Measurements from ENCODE around the gene PARD3.

Gene PARD3

GRCh38 chr10:34679177-34679576, 135.9 kb downstream of the PARD3 start:
- DNase-seq, result no peak

- DNase-seq, result peak; percentile 15
These were observed 137.5 kb downstream of the PARD3 start for GRCh38 chr10:34677591-34677990.

- no peak for DNase-seq
These were observed 138.0 kb downstream of the PARD3 start for GRCh38 chr10:34677132-34677531.

- no peak for DNase-seq
These were observed 140.9 kb downstream of the PARD3 start for GRCh38 chr10:34674176-34674575.

DNA sequence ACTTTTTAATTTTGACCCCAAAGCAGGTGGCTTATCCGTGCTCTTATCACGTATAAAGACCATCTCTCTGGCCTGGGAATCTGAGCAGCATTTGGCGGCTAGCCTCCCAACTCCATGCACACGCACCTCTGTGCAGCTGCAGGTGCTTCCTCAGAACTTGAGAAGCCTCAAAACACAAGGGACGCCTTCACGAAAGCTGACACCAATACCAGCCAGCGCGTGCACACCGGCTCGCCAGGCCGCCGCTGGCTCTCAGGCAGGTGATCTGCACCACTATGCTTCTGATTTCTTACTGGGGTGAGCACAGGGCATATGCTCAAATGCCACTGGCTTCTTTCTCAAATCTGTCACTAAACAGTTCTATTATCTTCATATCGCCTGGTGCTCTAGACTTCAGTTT, 145.0 kb downstream of the PARD3 start:
- DNase-seq, result no peak

GRCh38 chr10:34669079-34669478, 146.0 kb downstream of the PARD3 start:
- no peak for DNase-seq

DNA sequence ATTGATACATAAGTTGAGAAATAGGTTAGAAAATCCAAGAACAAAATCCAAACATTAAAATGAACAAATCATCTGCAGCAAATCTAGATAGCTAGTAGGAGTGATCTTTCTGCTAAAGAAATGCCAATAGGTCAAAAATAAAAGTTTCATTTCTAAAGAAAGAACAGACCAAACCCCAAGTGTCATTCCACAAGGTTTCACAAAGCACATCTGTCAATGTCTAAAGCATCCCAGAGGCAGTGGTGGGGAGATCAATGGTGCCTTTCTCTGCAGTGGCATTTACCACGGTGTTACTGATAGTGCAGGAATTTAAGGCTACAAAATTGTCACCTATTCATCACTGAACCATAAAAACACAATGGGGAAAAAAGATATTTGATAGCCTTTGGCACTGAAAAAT, 147.9 kb downstream of the PARD3 start:
- no peak for DNase-seq

DNA sequence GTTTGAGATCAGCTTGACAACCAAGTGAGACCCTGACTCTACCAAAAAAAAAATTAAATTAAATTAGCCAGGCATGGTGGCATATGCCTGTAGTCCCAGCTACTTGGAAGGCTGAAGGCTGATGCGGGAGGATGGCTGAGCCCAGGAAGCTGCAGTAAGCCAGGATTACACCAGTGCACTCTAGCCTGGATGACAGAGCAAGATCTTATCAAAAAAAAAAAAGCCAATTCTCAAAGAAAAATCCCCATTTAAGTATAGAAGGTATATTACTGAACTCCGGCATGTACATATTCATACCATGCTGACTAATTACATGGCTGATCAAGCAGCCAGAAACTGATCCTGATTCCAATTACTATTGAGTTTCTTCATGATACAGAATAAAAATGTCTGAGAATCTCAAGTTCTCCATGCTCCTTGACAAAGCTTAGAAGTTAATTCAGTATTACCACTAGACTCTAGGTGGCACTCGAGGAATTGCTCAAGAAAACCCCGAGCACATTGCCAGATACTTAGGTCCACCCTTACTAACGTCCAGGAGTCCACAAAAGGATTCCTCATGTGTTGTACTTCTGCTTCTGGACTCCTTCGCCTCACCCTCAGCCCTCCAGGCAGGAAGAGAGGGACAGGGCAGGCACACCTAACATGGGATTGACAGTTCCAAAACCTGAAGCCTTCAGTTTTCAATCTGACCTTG, 148.9 kb downstream of the PARD3 start:
- peak; percentile 80 for DNase-seq

- DNase-seq, result no peak
These were observed 150.4 kb downstream of the PARD3 start for GRCh38 chr10:34664706-34665105.

DNA sequence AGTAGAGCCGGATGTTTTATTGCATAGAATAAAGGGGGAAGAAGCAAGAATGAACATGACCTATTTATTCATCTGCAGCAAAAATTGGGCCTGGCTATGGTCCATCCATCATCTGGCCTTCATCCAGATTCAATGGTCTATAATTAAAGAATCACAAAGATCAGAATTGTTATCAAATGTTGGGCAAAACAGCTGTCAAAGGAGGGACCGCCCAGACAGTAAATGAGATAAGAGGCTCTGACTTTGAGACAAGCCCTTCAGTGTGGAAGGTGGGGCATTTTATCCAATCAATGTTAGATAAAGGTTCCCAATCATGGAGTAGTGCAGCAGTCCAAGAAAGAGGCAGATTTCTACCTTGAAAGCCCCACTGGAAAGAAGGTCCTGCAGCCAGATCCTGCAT, 153.5 kb downstream of the PARD3 start:
- no peak for DNase-seq

- no peak for DNase-seq
These were observed 156.2 kb downstream of the PARD3 start for GRCh38 chr10:34658934-34659333.

- no peak for DNase-seq
These were observed 158.4 kb downstream of the PARD3 start for GRCh38 chr10:34656661-34657060.

DNA sequence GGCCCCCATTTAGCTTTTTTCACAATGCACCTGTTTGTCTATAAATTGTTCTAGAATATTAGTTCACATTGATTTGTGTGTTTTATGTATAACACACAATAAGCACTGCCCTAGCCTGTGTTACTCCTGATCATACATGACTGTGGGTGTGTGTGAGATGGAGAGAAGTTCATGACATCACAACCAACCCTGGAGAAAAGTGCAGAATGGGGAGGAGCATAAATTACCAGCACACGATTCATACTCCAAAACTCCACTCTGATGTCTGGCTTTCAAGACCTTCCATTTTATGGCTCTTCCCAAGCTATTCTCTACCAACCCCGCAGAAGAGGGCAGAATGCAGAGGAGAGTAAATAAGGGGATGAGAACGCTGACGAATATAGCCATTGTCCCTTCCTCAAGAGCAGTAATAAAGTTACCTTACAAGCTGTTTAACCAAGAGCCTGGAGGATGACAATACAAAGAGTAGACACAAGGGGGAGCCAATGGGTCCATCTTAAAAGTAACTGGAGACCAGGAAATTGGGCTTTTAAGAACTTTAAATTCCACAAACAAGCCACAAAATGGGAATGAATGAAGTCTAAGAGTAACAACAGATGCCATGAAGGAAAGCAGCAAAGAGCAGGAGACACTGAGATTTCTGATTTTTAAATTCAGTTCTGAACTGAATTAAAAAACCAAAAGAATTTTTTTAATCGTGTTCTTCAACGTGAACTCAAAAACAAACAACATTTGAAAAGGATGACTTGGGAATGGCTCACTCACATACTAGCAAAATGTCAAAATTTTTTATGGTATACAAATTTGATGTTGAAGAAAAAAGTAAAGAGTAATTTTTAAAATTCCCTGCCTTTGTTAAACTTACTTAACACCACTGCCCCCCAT, 159.6 kb downstream of the PARD3 start:
- DNase-seq, result peak; percentile 74

DNA sequence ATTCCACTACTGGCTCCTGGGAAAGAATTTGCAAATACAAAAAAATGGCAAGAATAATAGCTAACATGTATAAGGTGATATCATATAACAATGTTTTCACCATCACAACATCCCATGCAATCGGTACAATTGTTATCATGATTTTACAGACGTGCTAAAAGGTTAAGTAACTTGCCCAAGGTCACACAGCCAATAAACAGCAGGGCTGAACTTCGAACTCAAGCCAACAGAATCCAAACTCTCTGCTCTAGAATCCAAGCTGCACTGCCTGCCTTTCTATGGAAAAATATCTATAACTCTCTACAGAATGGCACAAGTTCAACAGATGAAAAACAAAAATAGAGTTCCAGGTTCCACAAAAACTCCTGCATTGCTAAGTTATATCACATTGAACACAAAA, 160.9 kb downstream of the PARD3 start:
- no peak for DNase-seq

DNA sequence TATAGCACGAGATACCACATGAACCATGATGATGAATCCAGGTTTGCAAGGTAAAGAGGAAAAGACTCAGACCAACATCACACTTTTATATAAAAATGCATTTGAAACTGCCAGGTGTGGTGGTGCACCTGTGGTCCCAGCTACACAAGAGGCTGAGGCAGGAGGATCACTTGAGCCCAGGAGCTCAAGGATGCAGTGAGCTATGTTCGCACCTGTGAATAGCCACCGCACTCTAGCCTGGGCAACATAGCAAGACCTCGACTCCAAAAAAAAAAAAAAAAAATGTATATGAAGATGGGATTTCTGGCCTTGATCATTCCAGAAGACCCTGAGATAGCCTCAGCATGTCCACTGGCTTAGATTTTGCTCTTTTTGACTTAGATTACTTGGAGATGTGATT, 161.6 kb downstream of the PARD3 start:
- DNase-seq, result no peak

DNA sequence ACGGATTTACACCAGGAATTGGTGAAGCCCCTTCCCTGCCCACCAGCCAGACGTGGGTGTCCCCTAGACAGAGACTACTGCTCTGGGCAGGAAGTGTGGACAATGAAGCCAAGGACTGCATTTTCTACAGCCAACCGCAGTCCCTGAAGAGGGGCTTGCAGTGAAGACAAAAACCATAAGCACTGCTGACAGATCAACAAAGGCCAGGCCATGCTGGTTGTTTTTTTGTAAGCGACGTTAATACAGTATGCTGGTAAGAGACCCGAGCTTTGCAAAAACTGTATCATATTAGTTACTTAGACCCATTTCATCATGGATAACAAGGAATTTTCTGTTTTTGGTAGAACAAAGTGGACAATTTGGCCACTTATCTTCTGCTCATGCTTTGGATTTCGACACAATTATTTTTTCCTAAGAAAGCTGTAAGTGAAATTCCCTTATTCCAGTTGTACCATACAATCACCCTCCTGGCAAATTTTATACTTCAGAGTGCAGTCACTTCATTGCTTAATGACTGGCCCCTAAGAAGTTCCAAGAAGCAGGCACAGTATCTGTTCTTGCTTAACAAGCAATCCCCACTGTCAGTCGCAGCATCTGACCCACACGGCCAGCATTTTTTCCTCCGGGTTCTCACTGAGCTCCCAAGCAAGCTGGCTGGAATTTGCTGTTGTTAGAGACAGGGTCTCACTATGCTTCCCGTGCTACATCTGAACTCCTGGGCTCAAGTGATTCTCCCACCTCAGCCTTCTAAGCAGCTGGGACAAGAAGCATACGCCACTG, 163.5 kb downstream of the PARD3 start:
- DNase-seq, result no peak

- DNase-seq, result no peak
These were observed 164.9 kb downstream of the PARD3 start for GRCh38 chr10:34650156-34650555.

- DNase-seq, result no peak
These were observed 165.7 kb downstream of the PARD3 start for GRCh38 chr10:34649385-34649784.

GRCh38 chr10:34648919-34649318, 166.2 kb downstream of the PARD3 start:
- no peak for DNase-seq

DNA sequence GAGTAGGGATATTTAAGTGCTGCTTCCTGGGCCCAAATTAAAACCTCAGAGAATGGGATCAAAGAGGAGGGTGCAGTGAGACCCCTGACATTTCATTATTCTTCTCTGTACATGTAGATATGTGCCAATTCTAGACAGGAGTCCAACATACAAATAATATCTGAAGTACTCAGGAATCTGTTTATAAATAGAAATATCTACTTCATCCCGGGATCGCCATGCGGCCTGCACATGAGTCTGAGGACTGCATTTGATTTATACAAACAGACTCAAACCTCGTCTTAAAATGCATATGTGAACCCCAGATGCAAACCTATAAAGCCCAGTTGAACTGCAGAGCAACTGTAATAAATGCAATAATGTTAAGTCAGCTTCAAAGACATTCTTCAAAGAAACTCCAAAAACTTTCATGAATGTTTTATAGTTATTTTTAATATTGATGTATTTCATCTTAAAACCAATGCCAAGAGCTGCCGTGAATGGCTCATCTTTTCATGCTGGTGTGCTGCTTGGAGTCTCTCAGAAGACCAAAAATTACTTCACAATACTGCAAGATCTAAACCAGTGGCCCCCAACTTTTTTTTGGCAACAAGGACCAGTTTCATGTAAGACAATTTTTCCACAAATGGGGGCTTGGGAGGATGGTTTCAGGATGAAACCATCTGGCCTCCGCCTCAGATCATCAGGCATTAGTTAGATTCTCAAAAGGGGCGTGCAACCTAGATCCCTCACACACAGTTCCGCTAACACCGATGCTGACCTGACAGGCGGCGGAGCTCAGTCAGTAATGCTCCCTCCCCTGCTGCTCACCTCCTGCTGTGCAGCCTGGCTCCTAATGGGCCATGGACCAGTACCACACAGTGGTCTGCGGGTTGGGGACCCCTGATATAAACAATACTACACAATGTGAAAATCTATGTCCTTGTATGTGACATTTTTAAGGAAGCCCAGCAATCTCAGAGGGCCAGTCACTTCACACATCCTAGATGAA, 166.9 kb downstream of the PARD3 start:
- peak; percentile 53 for DNase-seq

- DNase-seq, result no peak
These were observed 167.9 kb downstream of the PARD3 start for GRCh38 chr10:34647160-34647559.

- DNase-seq, result no peak
These were observed 168.8 kb downstream of the PARD3 start for GRCh38 chr10:34646331-34646730.
